Measurements from ENCODE around the gene FRAS1. TPM values are rescaled to one million over a fixed set of nuclear protein-coding genes. Genes with fewer than 3 reads are reported as not detected.
"Not testable (repeated sequence)": the region's sequence is repeated elsewhere in the genome, so short reads cannot be mapped to it uniquely, and the experiment has no call there.

The FRAS1 gene
- total RNA-seq, 1 experiment from 2014 or later, result 13.1 TPM

- ChIA-PET CTCF (no interaction called here), POLR2A (ENCODE audit: unreplicated experiment) (no interaction called here)
- intact Hi-C loops (cut with micrococcal nuclease; ENCODE audit: unreplicated experiment), result no loop called here
- Histone ChIP-seq H3F3A (ENCODE audit: insufficient read depth, low read depth) (no peaks in the 10 kb centered on the region), H3K27ac (no peak overlapping the region), H3K27me3 (ENCODE audit: insufficient read depth, low read depth) (no peaks in the 10 kb centered on the region), H3K36me3 (ENCODE audit: low read depth) (no peaks in the 10 kb centered on the region), H3K4me1 (replicated peaks; ENCODE audit: insufficient read depth) (no peaks in the 10 kb centered on the region), H3K79me2 (ENCODE audit: low read depth) (no peaks in the 10 kb centered on the region), H3K9me3 (ENCODE audit: insufficient read depth, low read depth) (no peaks in the 10 kb centered on the region), H2AFZ (no peak overlapping the region), H3K4me2 (no peak overlapping the region), H4K20me1 (ENCODE audit: insufficient read depth) (no peaks in the 10 kb centered on the region), H3K9me2 (ENCODE audit: insufficient read depth) (no peaks in the 10 kb centered on the region), H3K4me3 (no peak overlapping the region)
- BruUV-seq (replicated peaks), result no TSS peak
- DNase-seq, result no peak
- TF ChIP-seq EZH2 (IDR thresholded peaks at IDR 0.05; ENCODE audit: low read depth) (no peak), CTCF (conservative IDR thresholded peaks at IDR 0.05) (no peak)
These were observed 403.2 kb downstream of the FRAS1 start for GRCh38 chr4:78460368-78460767.

DNA sequence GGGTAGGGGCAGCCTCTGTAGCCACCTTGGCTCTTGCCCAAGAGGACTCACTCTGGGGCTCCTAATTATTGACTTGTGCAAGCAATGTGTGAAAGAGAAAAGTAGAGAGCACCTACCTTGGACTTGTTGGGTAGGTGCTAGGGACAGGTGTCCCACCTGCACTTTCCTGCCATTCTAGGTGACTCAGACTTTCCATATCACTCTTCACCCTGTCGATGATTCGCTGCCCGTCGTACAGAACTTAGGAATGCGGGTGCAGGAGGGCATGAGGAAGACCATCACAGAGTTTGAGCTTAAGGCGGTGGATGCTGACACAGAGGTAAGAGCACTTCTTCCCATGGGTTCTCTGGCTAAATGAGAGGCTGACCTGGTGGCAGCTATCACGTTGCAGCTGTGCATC lies 407.1 kb downstream of the FRAS1 start:
- H3K4me3 ChIP-seq, result no peak overlapping the region
- no peaks in the 10 kb centered on the region for H4K20me1 ChIP-seq (ENCODE audit: insufficient read depth)
- DNase-seq, result no peak
- intact Hi-C loops (cut with micrococcal nuclease; ENCODE audit: unreplicated experiment), result no loop called here
- H3K27ac ChIP-seq, result no peak overlapping the region
- ChIA-PET CTCF (no interaction called here), POLR2A (ENCODE audit: unreplicated experiment) (no interaction called here)
- no peaks in the 10 kb centered on the region for H3K79me2 ChIP-seq (ENCODE audit: low read depth)
- TF ChIP-seq CTCF (conservative IDR thresholded peaks at IDR 0.05), result no peak
- no peaks in the 10 kb centered on the region for H3K27me3 ChIP-seq (ENCODE audit: insufficient read depth, low read depth)
- no peak overlapping the region for H3K4me2 ChIP-seq
- no peak overlapping the region for H2AFZ ChIP-seq
- H3K9me2 ChIP-seq (ENCODE audit: insufficient read depth), result no peaks in the 10 kb centered on the region
- H3K4me1 ChIP-seq (replicated peaks; ENCODE audit: insufficient read depth), result no peaks in the 10 kb centered on the region
- no peaks in the 10 kb centered on the region for H3K9me3 ChIP-seq (ENCODE audit: insufficient read depth, low read depth)
- no TSS peak for BruUV-seq (replicated peaks)
- no peaks in the 10 kb centered on the region for H3K36me3 ChIP-seq (ENCODE audit: low read depth)
- no peaks in the 10 kb centered on the region for H3F3A ChIP-seq (ENCODE audit: insufficient read depth, low read depth)

- CTCF ChIA-PET; H3K27me3 ChIP-seq (ENCODE audit: insufficient read depth, low read depth); H4K20me1 ChIP-seq (ENCODE audit: insufficient read depth): not testable (repeated sequence)
These were observed 410.1 kb downstream of the FRAS1 start for GRCh38 chr4:78467223-78467622.

GRCh38 chr4:78468272-78468671 lies 411.1 kb downstream of the FRAS1 start:
- H3K27me3 ChIP-seq (ENCODE audit: insufficient read depth, low read depth), result no peaks in the 10 kb centered on the region
- intact Hi-C loops (cut with micrococcal nuclease; ENCODE audit: unreplicated experiment), result no loop called here
- no peak overlapping the region for H3K4me2 ChIP-seq
- no peaks in the 10 kb centered on the region for H3K9me3 ChIP-seq (ENCODE audit: insufficient read depth, low read depth)
- TF ChIP-seq EZH2 (IDR thresholded peaks at IDR 0.05; ENCODE audit: low read depth) (no peak), CTCF (conservative IDR thresholded peaks at IDR 0.05) (no peak)
- ChIA-PET CTCF (interaction anchor here (0.6 kb wide), 1 partner anchor 409 kb away, joined by 3 read pairs; no protein-coding TSS in a partner anchor), POLR2A (ENCODE audit: unreplicated experiment) (interaction anchor here (0.7 kb wide), 1 partner anchor 1590 kb away, joined by 10 read pairs; no protein-coding TSS in a partner anchor)
- no peaks in the 10 kb centered on the region for H4K20me1 ChIP-seq (ENCODE audit: insufficient read depth)
- H3K9me2 ChIP-seq (ENCODE audit: insufficient read depth), result no peaks in the 10 kb centered on the region
- no peak overlapping the region for H2AFZ ChIP-seq
- DNase-seq, result no peak
- H3K4me1 ChIP-seq (replicated peaks; ENCODE audit: insufficient read depth), result no peaks in the 10 kb centered on the region
- H3K79me2 ChIP-seq (ENCODE audit: low read depth), result no peaks in the 10 kb centered on the region
- no peaks in the 10 kb centered on the region for H3K36me3 ChIP-seq (ENCODE audit: low read depth)
- no peak overlapping the region for H3K4me3 ChIP-seq
- H3F3A ChIP-seq (ENCODE audit: insufficient read depth, low read depth), result no peaks in the 10 kb centered on the region
- no TSS peak for BruUV-seq (replicated peaks)
- H3K27ac ChIP-seq, result no peak overlapping the region

More at GRCh38 chr4:78467223-78467622, 410.1 kb downstream of the FRAS1 start:
- H3K79me2 ChIP-seq (ENCODE audit: low read depth); BruUV-seq (replicated peaks); H3K27ac ChIP-seq; intact Hi-C loops (cut with micrococcal nuclease; ENCODE audit: unreplicated experiment); H3F3A ChIP-seq (ENCODE audit: insufficient read depth, low read depth); H3K9me2 ChIP-seq (ENCODE audit: insufficient read depth); DNase-seq; H3K36me3 ChIP-seq (ENCODE audit: low read depth); H3K4me2 ChIP-seq; H3K9me3 ChIP-seq (ENCODE audit: insufficient read depth, low read depth); H3K4me1 ChIP-seq (replicated peaks; ENCODE audit: insufficient read depth); POLR2A ChIA-PET (ENCODE audit: unreplicated experiment); H3K4me3 ChIP-seq; H2AFZ ChIP-seq: not testable (repeated sequence)
